ENCODE measurements around the gene PCLO.

- no peak for TF ChIP-seq POLR2AphosphoS5 (IDR thresholded peaks at IDR 0.05; ENCODE audit: low read depth, low read length)
- no peak for TF ChIP-seq POLR2A (IDR thresholded peaks at IDR 0.05; ENCODE audit: low read depth, low read length)
- TF ChIP-seq TAF1 (IDR thresholded peaks at IDR 0.05; ENCODE audit: borderline replicate concordance, low read depth, low read length) = no peak
These were observed 4.1 kb upstream of the PCLO start for GRCh38 chr7:83166781-83167180.
